ENCODE measurements around the gene PARP12. TPM values are rescaled to one million over a fixed set of nuclear protein-coding genes. Genes with fewer than 3 reads are reported as not detected.

The PARP12 gene
- total and polyA plus RNA-seq, 9 of the 15 experiments (the other 6 are each of a cell fraction or from before 2014, with no cell fraction given) = 4.6 to 40.4 (median 23.5) TPM

GRCh38 chr7:139976838-139977656 is 85.7 kb downstream of the PARP12 start (continued):
- TF ChIP-seq NFE2L1 (tag; IDR thresholded peaks at IDR 0.05; ENCODE audit: borderline replicate concordance, low read depth) = no peak
- TF ChIP-seq GATAD2B (IDR thresholded peaks at IDR 0.05; ENCODE audit: borderline replicate concordance) = 0 out of 2 replicates have a peak, but pooled peaks have one; percentile 29
- TF ChIP-seq E2F8 (IDR thresholded peaks at IDR 0.05; ENCODE audit: low read depth, partially characterized antibody) = peak; percentile 54
- TF ChIP-seq PTRF (tag; IDR thresholded peaks at IDR 0.05) = no peak
- TF ChIP-seq GTF3C2 (IDR thresholded peaks at IDR 0.05; ENCODE audit: borderline replicate concordance, extremely low read depth, insufficient read length) = no peak
- TF ChIP-seq CBX3 (IDR thresholded peaks at IDR 0.05; ENCODE audit: borderline replicate concordance in 1 of 2, low read length in 2 of 2) = peak in 1 of 2 experiments; percentile 69; a peak in 1 of 3 replicates
- no peak for TF ChIP-seq NR3C1 (CRISPR knock-in tag; IDR thresholded peaks at IDR 0.05)
- no peak for TF ChIP-seq ZNF253 (CRISPR knock-in tag; conservative IDR thresholded peaks at IDR 0.05)
- peak; percentile 90 for TF ChIP-seq MTA3 (IDR thresholded peaks at IDR 0.05; ENCODE audit: borderline replicate concordance)
- peak; percentile 89 for TF ChIP-seq AFF4 (CRISPR knock-in tag; IDR thresholded peaks at IDR 0.05)
- no peak for TF ChIP-seq PTTG1 (tag; IDR thresholded peaks at IDR 0.05; ENCODE audit: low read depth)
- no peak for TF ChIP-seq SMAD4 (CRISPR knock-in tag; conservative IDR thresholded peaks at IDR 0.05)
- TF ChIP-seq HDGF (IDR thresholded peaks at IDR 0.05) = peak; percentile 91; the same call in 1 of the 2 replicates
- TF ChIP-seq MIER1 (IDR thresholded peaks at IDR 0.05; ENCODE audit: low read depth) = peak; percentile 71; the same call in 1 of the 2 replicates
- no peak for TF ChIP-seq XRCC5 (IDR thresholded peaks at IDR 0.05; ENCODE audit: low read depth, low read length)
- TF ChIP-seq LEF1 (IDR thresholded peaks at IDR 0.05) = no peak; the same call in 1 of the 2 replicates
- no peak for TF ChIP-seq ZFP36 (IDR thresholded peaks at IDR 0.05; ENCODE audit: low read depth, low read length, partially characterized antibody)
- TF ChIP-seq POLR2B (IDR thresholded peaks at IDR 0.05; ENCODE audit: low read depth, partially characterized antibody) = peak; percentile 97

Measured in K562 (cell line).